CD4-positive, alpha-beta T cell treated with Interleukin-12 subunit alpha and Interleukin-12 subunit beta, for 1 hour (primary cell): Measurements from ENCODE around the gene MINDY3.
"Not testable (repeated sequence)": the region's sequence is repeated elsewhere in the genome, so short reads cannot be mapped to it uniquely, and the experiment has no call there.

ENCODE experiments used
- DNase-seq: peaks from one replicate; pipeline ENCODE4 v3.0.0-alpha.2; 2020

Gene MINDY3

DNA sequence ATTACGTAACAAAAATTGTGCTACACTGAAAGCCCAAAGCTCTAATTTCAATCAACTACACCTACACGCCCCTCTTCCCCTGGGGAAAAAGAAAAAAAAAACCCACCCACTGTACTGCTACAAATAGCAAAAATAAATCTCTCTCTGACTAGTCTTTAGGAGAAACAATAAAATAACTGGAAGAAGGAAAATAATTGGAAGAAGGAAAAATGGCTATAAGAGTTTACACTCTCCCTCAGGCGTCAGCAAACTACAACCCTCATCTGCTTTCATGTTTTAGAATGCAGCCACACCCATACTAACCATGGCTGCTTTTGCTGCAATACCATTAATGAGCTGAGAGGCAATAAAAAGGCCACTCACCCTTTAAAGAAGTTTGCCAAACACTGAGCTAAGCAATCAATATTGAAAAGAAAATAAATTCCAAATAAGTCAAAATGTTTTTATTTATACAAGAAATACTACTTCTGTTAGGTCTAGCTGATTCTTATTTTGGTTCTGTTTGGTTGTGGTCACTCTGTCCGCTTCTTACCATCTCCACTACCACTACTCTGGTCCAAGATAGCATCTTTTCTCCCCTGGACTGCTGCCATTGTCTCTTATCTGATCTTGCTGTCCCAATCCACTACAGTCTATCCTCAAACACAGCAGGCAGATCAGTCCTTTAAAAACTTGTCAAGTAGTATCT lies 3.8 kb downstream of the MINDY3 start:
- no peak for DNase-seq

DNA sequence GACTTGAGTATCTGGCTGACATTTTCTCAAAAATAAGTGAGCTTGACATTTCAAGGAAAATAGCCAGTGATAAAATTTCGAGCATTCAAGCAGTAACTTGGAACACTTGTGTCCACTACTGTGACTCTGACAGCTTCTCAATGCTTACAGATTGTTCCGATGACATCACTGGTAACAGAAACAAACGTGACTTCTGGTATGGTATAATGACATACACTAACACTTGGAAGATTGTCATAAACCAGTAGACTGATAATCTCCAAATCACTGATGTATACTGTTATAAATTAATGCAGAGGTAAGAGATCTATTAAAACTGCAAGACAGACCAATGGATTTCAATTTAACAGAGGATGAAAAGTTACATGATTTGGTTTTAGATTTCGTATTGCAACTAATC lies 6.5 kb downstream of the MINDY3 start:
- no peak for DNase-seq

DNA sequence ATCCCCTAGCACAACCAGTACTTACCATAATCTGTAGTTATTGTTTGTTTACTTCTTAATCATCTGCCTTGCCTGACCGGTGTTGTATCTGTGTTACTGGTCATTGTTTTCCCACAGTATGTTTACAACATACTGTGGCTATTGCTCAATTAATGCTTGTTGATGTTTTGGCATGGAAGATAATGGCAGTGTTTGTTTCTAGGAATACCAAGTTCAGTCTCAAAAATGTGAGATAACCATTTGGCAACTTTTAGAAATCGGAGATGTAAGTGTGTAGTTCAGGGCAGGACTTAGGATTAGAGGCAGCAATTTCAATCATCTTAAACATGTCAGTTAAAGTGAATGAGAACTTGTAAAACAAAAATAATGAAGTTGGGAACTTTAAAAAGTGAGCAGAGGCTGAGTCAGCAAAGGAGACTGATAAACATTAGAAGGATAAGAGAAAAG lies 8.2 kb downstream of the MINDY3 start:
- DNase-seq = no peak

DNA sequence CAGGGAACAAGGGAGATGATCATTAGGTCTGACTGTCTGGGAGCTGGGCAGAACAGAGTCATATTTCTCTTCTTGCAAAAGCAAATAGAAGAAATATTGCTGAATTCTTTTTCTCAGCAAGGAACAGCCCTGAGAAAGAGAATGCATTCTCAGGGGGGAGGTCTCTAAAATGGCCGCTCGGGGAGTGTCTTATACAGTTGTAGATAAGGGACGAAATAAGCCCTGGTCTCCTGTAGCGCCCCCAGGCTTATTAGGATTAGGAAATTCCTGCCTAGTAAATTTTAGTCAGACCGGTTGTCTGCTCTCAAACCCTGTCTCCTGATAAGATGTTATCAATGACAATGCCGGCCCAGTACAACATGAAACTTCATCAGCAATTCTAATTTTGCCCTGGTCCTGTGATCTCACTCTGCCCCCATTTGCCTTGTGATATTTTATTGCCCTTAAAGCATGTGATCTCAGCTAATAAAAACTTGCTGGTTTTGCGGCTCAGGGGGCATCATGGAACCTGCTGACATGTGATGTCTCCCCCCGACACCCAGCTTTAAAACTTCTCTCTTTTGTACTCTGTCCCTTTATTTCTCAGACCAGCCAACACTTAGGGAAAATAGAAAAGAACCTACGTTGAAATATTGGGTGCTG lies 9.8 kb downstream of the MINDY3 start:
- not testable (repeated sequence) for DNase-seq

DNA sequence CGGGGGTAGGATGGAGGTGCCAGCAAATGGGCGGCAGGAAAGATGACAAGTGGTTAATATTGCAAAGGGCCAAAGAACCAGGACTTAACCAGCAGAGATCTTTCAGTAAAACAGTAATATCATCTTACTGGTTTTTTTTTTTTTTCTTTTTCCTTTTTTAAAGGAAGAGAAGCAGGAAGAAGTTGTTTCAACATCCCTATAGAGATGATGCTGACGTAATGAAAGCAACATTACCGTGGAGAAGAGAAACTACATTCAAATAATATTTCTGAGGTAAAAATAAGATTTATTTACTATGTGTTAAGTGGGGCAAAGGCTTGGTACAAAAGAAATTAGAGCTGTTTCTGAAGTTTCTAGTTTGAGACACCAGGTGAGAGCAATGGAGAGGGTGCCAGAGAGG lies 11.0 kb downstream of the MINDY3 start:
- no peak for DNase-seq

DNA sequence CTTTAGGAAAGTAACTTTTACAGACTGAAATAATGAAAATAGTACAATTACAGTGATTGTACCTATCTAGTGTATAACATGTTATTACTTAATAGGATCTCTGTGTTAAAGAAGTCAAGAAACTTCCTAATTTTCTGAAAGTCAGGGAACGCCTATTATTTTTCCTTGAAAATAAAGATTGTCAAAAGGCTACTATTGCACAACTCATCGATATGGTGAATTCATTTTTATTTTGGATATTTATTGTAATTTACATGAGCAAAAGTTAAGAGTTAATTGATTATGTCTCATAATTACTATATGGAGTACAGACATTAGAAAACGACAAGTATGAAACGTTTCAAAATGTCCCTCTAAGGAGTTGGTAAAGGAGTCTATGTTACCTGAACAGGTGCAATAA lies 12.8 kb downstream of the MINDY3 start:
- no peak for DNase-seq

DNA sequence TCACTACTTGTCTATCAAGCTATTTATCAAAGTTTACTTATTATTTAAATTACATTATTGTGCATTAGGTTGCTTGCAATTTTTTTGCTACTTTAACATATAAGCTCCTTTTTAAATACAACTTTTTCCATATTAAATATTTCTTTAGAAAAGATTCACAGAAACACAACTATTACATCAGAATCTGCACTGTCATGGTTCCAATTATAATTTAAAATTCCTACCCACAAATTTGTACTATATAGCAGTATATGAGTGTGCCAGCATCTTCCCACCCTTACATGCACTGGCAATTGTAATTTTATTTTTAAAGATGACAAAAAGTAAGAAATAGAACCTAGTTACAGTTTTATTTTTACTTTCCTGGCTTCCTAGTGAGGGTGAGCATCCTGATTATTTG lies 15.8 kb downstream of the MINDY3 start:
- DNase-seq = no peak

DNA sequence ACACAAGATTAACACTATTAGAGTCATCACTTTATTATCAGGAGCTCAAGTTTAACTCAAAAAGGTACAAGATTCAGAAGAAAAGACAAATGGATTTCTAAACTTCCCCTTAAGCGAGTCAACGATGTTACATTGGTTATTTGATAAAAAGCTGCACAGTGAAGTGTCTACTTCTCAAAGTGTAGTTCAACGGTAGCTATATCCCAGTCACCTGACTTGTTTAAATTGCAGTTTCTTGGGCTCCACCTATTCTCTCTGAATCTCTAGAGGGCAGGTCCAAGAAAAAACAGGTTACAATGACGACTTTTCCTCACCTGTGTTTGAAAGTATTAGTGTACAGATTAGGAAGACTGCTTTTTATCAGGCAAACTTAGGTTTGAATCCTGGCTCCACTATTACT lies 16.6 kb downstream of the MINDY3 start:
- no peak for DNase-seq

DNA sequence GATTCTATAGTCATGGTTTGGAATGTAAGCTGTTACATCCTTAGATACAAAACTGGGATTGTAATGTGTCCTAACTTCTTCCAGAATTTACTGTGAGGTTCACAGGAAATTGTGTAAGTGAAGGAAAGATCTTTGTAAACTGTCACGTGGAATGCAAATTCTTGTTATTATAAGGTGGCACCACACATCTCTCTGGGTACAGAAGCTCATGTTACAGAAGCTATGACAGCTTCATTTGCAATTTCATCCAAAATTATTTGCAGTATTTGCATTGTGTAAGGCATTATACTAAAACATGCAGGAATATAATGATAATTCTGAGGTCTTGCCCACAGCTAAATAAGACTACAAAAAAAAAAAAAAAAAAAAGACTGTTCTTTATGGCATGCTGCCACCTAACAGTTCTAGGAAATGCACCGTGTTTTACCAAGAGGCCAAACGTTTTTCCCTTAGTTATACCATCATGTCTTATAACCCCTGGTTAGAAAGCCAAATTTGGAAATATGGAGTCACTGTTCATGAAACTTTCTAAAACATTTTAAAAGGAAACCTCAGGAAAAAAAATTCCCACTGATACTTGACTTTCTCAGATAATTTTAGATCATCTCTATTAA lies 17.6 kb downstream of the MINDY3 start:
- no peak for DNase-seq

GRCh38 chr10:15841696-15842095 lies 18.6 kb downstream of the MINDY3 start:
- DNase-seq = no peak

DNA sequence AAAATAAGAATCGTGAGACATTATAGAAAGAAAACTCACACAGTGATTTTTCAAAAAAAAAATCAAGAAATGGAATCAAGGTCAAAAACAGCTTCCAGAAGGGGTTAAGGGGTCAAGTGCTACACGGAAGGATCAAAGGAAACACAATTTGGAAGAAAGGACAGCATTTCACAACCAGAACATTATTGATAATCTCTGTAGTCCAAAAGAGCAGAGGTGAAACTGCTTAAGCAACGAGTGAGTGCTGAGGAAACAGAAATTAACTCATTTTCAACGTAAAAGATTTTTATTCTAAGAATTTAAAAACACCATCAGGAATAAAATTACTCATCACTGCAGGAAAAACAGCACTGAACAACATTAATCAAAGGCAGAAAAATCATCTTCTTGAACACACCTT lies 23.5 kb downstream of the MINDY3 start:
- DNase-seq = no peak

DNA sequence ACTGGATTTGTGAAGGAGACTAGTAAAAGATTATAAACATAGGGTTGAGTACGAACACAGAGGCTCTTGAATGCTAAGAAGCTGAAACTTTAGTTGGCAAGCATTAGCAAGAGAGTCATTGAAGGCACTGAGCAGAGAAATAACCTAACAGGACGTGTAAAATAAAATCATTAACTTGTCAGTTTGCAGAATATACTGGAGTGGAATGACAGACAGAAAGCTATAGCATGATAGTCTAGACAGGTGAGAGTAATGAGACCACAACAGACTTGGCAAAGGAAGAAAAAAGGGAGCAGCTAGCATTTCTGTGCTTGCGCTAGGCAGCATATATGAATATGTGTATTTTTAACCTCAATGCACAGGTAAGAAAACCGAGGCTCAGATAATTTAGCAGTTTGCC lies 30.8 kb downstream of the MINDY3 start:
- no peak for DNase-seq

- DNase-seq = no peak
Measured at GRCh38 chr10:15824498-15824897, 35.8 kb downstream of the MINDY3 start.

- DNase-seq = no peak
Measured at GRCh38 chr10:15822131-15822530, 38.2 kb downstream of the MINDY3 start.

DNA sequence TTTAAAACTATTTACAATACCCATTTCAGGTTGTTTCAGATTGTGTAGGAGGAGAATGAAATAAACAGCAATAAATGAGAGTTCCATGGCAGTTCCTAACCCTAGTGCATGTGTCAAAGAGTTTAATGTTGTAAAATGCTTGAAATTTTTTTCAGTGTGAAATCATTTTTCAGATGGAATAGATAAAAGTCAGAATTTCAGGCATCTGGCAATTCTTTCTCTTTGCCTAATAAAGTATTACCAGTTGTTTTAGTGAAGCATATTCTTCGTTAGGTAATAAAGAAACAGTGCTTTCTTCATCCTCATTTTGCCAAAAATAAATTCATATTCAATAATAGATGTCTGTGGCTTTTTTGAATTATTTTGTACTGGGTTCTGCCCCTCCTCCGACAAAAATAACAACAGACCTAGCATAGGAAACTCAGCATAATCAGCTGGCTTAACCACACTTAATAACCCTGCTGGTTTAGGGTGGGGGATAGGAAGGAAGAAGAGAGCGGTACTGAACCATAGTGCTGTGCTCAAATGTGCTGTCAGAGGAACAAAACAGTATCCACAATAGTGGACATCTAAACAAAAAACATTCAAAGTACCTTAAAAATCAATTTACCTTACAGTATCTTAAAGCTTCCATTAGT lies 39.1 kb downstream of the MINDY3 start:
- no peak for DNase-seq

GRCh38 chr10:15817409-15818046 lies 42.8 kb downstream of the MINDY3 start:
- DNase-seq = no peak

DNA sequence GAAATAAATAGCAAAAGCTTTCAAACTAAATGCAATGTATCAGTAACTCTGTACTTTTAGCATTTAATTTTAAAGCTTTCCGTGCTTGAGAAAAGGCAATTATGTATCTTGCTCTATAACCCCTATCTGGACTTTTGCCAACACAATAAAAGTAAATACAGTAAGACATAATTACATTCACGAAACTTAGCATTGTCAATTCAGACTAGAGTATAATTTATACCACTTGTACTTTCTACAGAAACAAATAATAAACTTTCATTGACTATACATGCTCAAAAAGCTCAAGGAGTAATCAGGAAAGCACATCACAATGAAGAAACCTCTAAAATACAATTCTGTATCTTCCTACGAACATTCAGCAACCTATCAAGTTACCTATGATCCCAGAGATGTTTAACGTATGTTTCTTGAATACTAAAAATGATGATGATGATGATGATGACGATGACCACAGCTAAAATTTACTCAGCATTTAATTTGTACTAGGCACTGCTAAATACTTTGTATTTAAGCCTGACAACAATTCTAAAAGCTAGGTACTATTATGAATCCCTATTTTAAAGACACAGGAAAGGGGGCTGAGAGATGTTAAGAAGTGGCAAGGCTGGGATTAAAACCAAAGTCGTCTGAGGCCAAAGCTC lies 44.9 kb downstream of the MINDY3 start:
- DNase-seq = no peak

- DNase-seq = no peak
Measured at GRCh38 chr10:15814565-15814964, 45.7 kb downstream of the MINDY3 start.

DNA sequence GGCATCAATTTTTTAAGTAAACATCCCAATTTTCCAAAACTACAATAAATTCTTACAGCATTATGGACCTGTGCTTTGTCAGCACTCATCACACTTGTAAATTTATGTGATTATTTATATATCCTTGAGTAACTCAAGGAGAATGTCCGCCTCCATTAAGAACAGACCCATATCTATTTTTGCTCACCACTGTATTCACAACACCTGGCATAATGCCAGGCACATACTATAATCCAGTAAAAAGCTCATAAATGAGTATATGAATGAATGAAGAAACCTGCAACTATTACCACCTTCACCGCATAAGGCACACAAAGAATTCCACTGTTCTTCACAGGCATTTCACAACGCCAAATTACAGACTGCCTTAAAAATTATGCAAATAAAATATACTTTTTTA lies 46.9 kb downstream of the MINDY3 start:
- DNase-seq = no peak

- no peak for DNase-seq
Measured at GRCh38 chr10:15809450-15809849, 50.9 kb downstream of the MINDY3 start.

DNA sequence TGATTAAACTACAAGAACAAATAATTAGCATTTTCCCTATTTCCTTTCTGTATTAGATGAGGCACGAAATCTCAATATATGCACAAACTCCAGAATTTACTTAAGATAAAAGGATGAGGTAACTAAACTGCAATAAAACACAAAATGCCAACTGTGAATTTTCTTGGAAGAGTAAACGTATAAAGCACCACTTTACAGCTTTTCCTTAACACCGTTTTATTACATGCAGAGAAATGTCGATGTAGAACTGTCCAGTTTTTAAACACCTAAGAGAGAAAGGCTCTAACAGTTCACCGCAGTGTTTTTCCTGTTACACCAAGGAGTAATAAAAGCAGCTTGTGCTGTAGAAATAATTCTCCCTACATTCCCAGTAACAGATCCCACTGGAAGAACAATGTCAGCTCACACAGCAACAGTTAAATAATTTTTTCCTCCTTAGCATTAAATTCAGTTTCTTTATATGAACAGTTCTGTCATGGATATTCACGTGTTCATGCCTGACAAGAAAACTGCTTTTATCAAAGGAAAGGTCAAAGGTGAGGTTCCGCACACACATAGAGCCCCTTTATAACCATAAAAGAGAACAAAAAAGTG lies 52.0 kb downstream of the MINDY3 start:
- no peak for DNase-seq

DNA sequence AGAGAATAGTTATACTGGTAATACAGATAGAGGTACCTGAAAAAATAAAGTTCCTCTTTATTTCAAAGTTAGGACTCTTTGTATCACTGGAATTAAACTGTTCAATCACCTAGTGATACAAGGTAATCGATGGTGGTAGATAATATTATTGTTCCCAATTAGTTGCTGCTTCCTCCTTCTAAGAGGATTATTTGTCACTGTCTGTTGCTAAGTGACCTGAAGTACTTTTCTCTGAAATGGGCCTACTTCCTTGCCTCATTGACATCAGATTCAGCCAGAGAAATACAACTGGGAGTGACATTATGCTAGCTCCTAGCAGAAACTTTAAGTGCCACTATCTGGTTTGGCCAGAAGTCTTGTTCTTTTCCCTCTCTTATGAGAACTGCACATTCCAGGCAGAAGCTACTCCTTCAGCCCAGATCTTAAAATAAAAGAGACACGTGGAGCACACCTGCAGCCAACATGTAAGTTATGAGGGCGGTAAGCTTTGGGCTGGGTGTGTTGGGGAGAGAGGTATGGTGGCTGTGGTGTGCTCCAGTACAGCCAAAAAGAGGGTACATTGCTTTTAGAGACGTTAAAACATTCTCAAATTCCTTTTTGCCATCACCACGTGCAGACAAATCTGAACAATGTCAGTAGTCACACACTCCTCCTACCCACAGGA lies 54.8 kb downstream of the MINDY3 start:
- DNase-seq = no peak
